HG03354 (cell line): ENCODE data around the gene CD2BP2.

Experiments
- ATAC-seq: cut with Tn5 transposase; IDR thresholded peaks from one replicate; pipeline ENCODE4 v1.9.1; 2021; ENCODE audit warnings: mild to moderate bottlenecking; ENCODE audit not compliant: unreplicated experiment, poor library complexity, severe bottlenecking

Gene CD2BP2

GRCh38 chr16:30366511-30366910 is 11.4 kb upstream of the CD2BP2 start:
- no peak for ATAC-seq

DNA sequence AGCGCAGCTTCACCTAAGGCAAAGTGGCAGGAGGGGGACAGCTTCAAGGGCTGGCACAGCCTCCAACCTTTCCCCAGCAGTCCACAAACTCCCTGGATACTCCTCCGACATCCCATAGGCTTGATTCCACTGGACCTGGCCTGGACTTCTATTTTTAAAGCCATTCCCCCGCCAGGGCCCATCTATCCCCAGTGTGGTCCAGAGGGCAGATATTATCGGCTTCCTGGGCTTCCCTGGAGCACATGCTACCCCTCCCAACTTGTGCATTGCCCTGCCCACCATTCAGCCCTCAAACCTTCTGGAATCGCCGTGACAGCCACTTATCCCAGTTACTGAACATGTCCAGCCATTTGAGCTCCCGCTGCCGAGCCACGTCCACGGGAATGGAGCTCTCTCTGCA is 10.1 kb upstream of the CD2BP2 start:
- no peak for ATAC-seq

GRCh38 chr16:30361180-30361579 is 6.1 kb upstream of the CD2BP2 start:
- no peak for ATAC-seq

GRCh38 chr16:30359871-30360170 is 4.7 kb upstream of the CD2BP2 start:
- no peak for ATAC-seq

DNA sequence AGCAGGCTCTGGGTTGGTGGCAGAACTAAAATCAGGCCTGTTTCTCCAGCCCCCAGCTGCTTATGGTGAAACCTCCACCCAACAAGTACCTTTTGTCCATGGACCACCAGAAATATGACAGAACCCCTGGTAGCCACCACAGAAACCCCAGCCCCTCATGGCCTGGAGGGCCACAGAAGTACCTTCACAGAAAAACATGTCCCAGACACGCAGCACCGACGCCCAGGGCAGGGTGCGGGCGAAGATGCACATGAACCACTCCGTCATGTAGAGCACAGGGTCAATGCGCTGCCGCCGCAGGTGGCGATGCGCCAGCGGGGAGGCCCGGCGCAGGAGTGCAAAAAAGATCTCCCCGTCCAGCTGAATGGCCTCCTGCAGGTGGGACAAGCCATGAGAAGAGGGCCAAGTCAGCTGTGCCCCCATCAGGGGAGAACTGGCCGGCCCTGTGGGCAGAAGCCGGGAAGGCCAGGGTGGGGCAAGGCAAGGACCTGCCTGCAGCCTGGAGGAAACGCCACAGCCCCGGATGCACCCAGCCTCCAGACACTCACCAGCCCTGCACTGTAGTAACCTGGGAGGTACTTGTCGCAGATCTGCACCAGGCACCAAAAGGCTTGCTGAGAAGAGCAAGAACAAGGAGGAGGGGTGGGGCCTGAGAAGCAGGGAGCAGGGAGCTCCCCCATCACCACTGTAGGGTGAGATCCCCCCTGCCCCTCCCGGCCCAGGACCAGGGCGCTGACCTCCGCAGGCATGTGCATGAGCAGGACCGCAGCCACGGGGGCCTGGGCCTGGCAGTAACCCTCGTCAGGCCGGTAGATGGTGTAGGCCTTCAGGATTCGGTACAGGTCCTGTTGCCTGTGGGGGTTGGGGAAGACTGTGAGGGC is 4.1 kb upstream of the CD2BP2 start:
- no peak for ATAC-seq

DNA sequence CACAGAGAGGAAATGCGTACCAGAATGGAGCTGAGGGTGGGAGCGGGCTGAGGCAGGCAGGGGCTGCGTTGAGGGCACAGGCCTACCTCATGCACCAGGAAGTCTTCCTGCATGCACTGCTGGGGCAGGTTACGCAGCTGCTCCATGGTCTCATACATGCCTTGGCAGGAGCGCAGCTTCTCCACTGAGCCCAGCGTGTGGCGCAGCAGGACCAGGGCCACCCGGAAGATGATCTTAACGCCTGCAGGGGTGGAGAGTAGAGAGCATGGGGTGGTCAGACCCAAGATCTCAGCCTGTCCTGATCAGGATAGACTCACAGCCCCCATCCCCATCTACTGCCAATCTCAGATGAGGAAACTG is 3.4 kb upstream of the CD2BP2 start:
- no peak for ATAC-seq

GRCh38 chr16:30357715-30358576 is 2.8 kb upstream of the CD2BP2 start:
- ATAC-seq = no peak

DNA sequence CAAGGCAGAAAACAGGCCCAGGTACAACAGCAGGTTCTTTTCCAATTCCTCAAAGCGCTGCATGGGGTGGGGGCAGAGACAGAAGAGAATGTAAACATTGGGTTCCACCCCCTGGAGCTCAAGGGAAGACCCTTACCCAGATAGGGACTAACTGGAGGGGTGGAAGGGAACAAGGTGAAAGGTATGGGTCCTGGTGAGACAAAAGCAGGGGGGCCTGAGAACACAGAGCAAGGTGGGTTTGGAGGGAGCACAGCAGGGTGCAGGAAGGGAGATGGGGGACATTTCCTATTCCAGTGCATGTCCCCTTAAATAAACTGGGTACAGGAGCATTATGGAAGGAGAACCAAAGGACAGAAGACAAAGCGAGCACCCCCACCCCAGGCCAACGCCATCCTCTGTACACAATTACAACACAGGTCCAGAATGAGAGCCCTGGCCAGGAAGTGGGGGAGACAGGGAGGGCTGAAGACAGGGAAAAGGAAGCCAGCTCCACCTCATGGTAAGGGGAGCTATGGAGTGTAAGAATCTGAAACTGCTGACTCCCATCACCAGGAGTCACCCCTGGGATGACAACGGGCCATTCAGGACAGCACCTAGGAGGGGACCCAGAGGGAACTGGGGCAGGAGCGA is 2.1 kb upstream of the CD2BP2 start:
- ATAC-seq = no peak

DNA sequence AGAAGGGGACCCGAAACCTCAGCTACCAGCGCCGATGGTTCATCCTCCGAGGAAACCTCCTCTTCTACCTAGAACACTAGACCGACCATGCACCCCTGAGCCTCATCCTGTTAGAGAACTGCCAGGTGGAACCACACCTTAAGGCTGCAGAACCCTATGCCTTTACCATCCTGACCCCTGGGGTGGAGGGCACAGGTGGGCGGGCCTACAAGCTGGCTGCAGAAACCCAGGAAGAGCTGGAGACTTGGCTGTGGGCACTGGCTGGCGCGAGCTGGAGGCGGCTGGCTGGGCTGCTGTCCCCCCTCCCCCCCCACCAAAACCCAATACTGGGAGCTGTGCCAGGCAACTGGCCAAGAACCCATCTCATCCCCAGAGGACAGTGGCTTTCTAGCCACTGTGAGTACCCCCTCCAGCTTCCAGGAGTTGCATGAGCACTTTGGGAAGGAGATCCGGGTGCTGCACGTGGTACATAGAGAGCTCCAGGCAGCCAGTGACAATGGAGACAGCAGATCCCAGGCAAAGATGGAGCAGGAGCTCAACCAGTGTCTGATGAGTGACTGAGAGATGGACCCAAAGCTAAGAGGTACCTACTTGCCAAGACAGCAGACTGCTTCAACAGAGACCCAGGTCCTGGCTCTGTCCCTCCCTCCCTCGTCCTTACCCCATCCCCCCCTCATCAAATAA is 1.4 kb upstream of the CD2BP2 start:
- ATAC-seq = no peak

DNA sequence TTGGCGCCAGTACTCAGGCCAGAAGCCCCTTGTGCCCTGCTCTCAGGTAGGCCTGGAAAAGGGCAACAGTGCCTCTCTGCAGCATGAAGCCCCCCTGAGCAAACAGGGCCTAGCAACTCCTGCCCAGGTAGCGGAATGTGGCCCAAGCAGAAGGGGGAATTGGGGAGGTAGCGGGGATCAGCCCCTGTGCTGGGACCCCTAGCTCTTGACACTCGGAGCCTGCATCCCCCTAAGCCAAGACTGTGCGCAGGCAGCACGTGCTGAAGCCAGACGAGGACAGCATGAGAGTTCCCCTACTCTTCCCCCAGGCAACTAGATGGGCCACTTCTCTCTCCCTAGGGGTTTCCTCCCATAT is 823 bp upstream of the CD2BP2 start:
- ATAC-seq = no peak

- peak; percentile 20 for ATAC-seq
These were observed 525 bp downstream of the CD2BP2 start for GRCh38 chr16:30354423-30355143.

DNA sequence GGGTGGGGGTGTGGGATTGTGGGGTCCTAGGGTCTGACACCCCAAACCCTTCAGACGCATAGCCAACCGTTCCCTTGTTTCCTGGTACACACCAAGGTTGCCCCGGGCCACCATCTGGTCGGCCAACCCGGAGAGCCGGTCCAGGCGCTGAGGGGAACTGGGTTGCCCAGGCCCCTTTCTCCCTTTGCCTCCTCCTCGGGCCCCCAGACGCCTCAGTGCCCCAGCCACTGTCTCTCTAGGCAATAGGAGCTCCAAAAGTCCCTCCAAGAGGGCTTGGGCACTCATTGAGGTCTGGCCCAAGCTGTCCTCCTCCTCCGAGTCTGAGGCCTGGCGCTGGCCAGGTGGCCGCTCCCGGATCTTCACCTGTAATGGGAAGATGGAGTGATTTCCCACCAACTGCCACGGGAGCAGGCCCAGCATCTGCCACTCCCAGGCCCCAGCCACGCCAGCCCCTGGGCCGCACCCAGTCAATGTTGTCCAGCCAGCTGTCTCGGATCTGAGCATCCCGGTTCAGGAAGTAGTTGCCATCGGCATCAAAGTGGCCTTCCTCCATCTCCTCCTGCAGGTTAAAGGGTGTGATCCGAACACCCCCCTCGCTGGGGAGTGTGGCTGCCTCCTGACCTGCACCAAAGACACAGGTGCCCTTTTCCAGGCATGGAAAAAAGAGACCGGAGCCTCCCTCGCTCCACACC is 1.5 kb downstream of the CD2BP2 start:
- no peak for ATAC-seq

GRCh38 chr16:30352488-30353401 is 2.4 kb downstream of the CD2BP2 start:
- ATAC-seq = no peak

DNA sequence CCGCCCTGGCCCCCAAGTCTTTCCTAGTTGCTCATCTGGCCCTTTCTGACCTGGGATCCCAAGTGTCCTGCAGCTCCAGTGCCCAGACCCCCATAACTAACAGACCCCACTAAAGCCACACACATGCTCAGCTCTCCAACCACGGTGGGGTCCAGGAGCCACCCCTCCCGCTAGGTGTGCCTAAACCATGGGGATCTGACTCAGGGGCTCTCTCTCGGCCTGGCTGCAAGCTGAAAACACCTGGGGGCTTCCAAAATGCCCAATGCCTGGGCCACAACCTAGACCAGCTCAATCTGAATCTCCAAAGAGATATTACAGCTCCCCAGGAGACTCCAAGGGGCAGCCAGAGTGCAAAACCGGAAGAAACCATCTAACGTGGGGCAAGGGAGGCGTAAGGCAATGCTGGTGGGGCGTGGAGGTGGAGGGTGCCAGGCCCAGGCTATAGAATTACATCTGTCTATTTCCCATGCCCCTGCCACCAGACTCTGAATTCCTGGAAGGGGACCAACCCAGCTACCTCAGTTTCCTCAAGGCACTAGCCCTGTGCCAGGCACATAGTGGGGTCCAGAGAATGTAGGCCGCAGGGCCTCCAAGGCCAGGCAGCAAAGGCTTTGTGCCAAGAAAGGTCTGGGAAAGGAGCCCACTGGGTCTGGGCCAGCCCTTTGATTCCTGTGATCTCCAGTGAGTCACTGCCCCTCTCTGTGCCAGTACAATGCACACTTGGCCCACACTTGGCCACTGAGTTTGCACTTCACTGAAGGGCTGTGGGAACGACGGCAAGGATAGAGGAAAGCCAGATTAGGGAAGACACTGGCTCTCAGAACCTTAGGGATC is 3.3 kb downstream of the CD2BP2 start:
- ATAC-seq = no peak

DNA sequence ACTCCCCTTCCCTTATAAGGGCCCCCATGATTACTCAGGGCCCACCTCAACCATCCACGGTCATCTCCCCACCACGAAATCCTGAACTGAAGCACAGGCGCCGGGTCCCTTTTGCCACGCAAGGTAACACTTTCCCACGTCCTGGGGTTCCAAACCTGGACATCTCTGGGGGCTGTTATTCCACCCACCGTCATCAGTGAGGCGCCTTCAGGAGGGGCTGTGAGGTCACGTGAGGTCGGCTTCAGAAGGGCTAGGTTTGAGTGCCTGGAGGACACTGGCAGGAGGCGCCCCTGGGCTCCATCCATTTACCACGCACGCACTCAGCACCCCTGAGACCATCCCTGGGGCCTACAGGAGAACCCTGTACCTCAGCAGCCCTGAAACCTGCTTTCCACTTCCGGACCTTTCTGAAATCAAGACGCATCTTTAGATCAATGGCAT is 4.1 kb downstream of the CD2BP2 start:
- ATAC-seq = no peak

DNA sequence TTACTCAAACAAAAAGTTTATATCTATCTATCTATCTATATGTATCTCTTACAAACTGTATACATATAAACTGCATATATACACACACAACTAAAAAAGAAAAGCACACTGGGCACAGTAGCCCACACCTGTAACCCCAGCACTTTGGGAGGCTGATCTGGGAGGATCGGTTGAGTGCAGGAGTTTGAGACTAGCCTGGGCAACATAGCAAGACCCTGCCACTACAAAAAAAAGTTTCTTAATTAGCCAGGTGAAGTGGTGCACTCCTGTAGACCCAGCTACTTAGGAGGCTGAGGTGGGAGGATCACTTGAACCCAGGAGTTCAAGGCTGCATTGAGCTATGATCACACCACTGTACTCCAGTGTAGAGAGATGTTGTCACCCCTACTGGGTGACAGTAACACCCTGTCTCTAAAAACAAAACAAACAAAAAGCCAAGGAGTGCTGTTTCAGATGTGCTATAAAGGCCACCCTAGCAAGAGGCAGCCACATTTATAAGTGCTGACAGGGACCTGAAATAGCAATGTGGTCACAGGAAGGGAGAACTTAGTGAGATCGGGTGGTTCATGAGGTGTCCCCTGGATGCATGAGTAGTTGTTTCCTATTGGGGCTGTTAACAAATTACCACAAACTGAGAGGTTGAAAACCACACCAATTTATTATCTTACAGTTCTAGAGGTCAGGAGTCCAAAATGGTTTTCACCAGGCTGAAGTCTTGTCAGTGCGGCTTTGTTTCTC is 4.8 kb downstream of the CD2BP2 start:
- peak; percentile 49 for ATAC-seq

- peak; percentile 53 for ATAC-seq
These were observed 5.4 kb downstream of the CD2BP2 start for GRCh38 chr16:30349675-30350074.
